Upper lobe of left lung (tissue), 6 donors: Measurements from ENCODE around the gene POTEJ. TPM values are rescaled to one million over a fixed set of nuclear protein-coding genes. Genes with fewer than 3 reads are reported as not detected.
"Not testable (repeated sequence)": the region's sequence is repeated elsewhere in the genome, so short reads cannot be mapped to it uniquely, and the experiment has no call there.

ENCODE experiments used
- ATAC-seq, 2 donors: fragments of 200-7000 bp; cut with Tn5 transposase; one replicate each; pipeline ENCODE4 v1.9.1; 2022; ENCODE audit warnings: mild to moderate bottlenecking in 2 of 2, moderate library complexity in 2 of 2; ENCODE audit not compliant: low FRiP score in 2 of 2
- DNase-seq, 2 donors: peaks; one replicate each; pipeline ENCODE4 v3.0.0-alpha.2; 2019 to 2020
- H3K27ac ChIP-seq, 4 donors: fragments of 200-600 bp; sonication (generic); one replicate each; pipeline ENCODE4 v1.5.1; 2016 to 2019
- H3K27me3 ChIP-seq, 4 donors: fragments of 200-600 bp; sonication (generic); one replicate each; pipeline ENCODE4 v1.5.1; 2017 to 2019
- H3K36me3 ChIP-seq, 4 donors: fragments of 200-600 bp; sonication (generic); one replicate each; pipeline ENCODE4 v1.5.1; 2016 to 2019
- H3K4me1 ChIP-seq, 4 donors: fragments of 200-600 bp; sonication (generic); one replicate each; pipeline ENCODE4 v1.5.1; 2018 to 2019
- H3K4me3 ChIP-seq, 4 donors: fragments of 200-600 bp; sonication (generic); one replicate each; pipeline ENCODE4 v1.5.1; 2017 to 2019; ENCODE audit warnings: mild to moderate bottlenecking in 2 of 4, moderate library complexity in 1 of 4
- H3K9me3 ChIP-seq, 4 donors: fragments of 200-600 bp; sonication (generic); one replicate each; pipeline ENCODE4 v1.5.1; 2018 to 2019
- WGBS, 2 donors: methylation state at CpG; one replicate each; pipeline ENCODE4 v1.1.5; 2017 to 2018; 5-methylcytosine and 5-hydroxymethylcytosine counted together
- total RNA-seq, 6 donors: library from RNA; depleted of rRNA in 4 of 6; stranded (reverse); fragments of >200 nt in 4 of 6; gene quantifications; one replicate each; pipeline versions ENCODE4 v1.1.0 to v1.2.1, GENCODE V29; 2016 to 2021
- donor health status: DM: no; HTN: no; CAD: no; lungs with moderate emphysema.
- donor health status: DM: no; HTN: yes; CAD: no; lungs with severe emphysema.

Gene POTEJ
- total RNA-seq, 6 donors from 2014 or later: 0.30 TPM; not detected in 5

- DNase-seq, H3K27me3 ChIP-seq, H3K4me3 ChIP-seq, H3K27ac ChIP-seq, H3K36me3 ChIP-seq, ATAC-seq, H3K4me1 ChIP-seq, H3K9me3 ChIP-seq: not testable (repeated sequence)
- 80 to 87% methylated on average over 7 to 8 of the region's 10 CpGs for WGBS, 2 donors
These were observed 17.7 kb downstream of the POTEJ start for GRCh38 chr2:130628784-130629475.

DNA sequence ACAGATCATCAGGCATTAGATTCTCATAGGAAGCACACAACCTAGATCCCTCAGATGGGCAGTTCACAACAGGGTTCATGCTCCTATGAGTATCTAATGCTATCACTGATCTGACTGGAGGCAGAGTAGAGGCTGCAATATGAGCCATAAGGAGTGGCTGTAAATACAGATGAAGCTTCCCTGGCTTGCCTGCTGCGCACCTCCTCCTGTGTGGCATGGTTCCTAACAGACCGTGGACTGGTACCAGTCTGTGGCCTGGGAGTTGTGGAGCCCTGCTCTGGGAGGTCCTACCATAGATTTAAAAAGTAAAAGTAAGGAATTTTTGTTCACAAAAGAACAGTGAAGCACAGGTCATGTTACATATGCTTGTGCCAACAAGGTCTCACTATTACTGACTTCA is 27.7 kb downstream of the POTEJ start:
- ATAC-seq: not testable (repeated sequence)

GRCh38 chr2:130641688-130642087 is 30.4 kb downstream of the POTEJ start:
- H3K27me3 ChIP-seq, H3K9me3 ChIP-seq, ATAC-seq, H3K27ac ChIP-seq, H3K36me3 ChIP-seq, DNase-seq, H3K4me1 ChIP-seq, H3K4me3 ChIP-seq: not testable (repeated sequence)
- WGBS, 2 donors: 64 to 73% methylated on average over 3 to 4 of the region's 4 CpGs

More for the DNA sequence above, 27.7 kb downstream of the POTEJ start:
- not testable (repeated sequence) for H3K4me1 ChIP-seq, H3K36me3 ChIP-seq, DNase-seq, H3K27ac ChIP-seq, H3K4me3 ChIP-seq, H3K27me3 ChIP-seq, H3K9me3 ChIP-seq
- 85% methylated on average over 2 of the region's 2 CpGs; no CpG with 5 or more reads in 1 of the 2 donors for WGBS, 2 donors

DNA sequence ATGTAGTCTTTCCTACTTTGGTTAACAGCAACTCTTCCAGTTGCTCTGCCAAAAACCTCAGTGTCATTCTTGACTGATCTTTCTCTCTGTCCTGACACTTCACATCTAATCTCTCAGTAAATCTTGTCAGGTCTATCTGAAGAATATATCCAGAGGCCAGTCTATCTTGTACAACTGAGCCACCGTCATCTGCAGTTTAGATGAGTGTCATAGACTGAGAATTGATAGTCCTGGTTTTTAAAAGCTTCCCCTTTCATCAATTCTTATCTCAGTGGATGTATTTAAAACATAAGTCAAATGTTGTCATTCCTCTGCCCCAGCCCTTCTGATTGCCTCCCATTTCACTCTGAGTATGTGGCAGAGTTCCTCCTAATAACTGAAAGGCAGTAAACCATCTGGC is 38.0 kb downstream of the POTEJ start:
- not testable (repeated sequence) for H3K27ac ChIP-seq, H3K27me3 ChIP-seq, H3K9me3 ChIP-seq, H3K4me3 ChIP-seq, ATAC-seq, DNase-seq, H3K4me1 ChIP-seq, H3K36me3 ChIP-seq
- WGBS, 2 donors: 14 to 31% methylated on average over 1 of the region's 1 CpG

DNA sequence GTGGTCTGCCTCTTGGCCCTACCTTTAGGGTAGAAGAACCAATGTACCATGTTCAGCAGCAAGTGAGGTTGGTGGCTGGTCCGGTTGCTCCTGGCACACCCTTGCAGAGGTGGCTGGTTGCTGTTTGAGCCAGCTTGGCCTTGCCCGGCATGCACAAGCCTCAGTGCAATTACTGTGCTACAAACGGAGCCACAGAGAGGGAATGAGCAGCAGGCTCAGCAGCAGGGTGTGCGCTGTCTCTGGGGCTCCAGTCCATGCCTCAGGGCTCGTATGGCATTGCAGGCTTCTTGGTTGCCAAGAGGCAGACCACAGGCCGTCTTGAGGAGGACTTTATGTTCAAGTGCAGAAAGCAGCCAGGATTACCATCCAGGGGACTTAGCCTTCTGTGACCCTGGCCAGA is 53.3 kb downstream of the POTEJ start:
- WGBS, 2 donors: 92% methylated on average over 6 of the region's 6 CpGs; no CpG with 5 or more reads in 1 of the 2 donors
- not testable (repeated sequence) for H3K9me3 ChIP-seq, H3K4me1 ChIP-seq, H3K36me3 ChIP-seq, ATAC-seq, H3K27ac ChIP-seq, DNase-seq, H3K27me3 ChIP-seq, H3K4me3 ChIP-seq

- DNase-seq, H3K4me1 ChIP-seq, H3K4me3 ChIP-seq, H3K27me3 ChIP-seq, H3K36me3 ChIP-seq, ATAC-seq, H3K9me3 ChIP-seq, H3K27ac ChIP-seq: not testable (repeated sequence)
- 97% methylated on average over 5 of the region's 5 CpGs; no CpG with 5 or more reads in 1 of the 2 donors for WGBS, 2 donors
These were observed 54.4 kb downstream of the POTEJ start for GRCh38 chr2:130665596-130665995.

- not testable (repeated sequence) for H3K9me3 ChIP-seq, H3K36me3 ChIP-seq, H3K27me3 ChIP-seq, ATAC-seq, DNase-seq, H3K27ac ChIP-seq, H3K4me3 ChIP-seq, H3K4me1 ChIP-seq
- 80% methylated on average over 4 of the region's 10 CpGs; no CpG with 5 or more reads in 1 of the 2 donors for WGBS, 2 donors
These were observed 56.3 kb downstream of the POTEJ start for GRCh38 chr2:130667516-130667915.

GRCh38 chr2:130670026-130670745 is 58.9 kb downstream of the POTEJ start:
- not testable (repeated sequence) for H3K4me3 ChIP-seq, H3K36me3 ChIP-seq, ATAC-seq, DNase-seq, H3K27ac ChIP-seq, H3K27me3 ChIP-seq, H3K4me1 ChIP-seq, H3K9me3 ChIP-seq
- WGBS, 2 donors: 86% methylated on average over 10 of the region's 13 CpGs; no CpG with 5 or more reads in 1 of the 2 donors

GRCh38 chr2:130692041-130692770 is 81.0 kb downstream of the POTEJ start:
- not testable (repeated sequence) for H3K27me3 ChIP-seq, H3K9me3 ChIP-seq, H3K4me1 ChIP-seq, H3K27ac ChIP-seq, H3K36me3 ChIP-seq, H3K4me3 ChIP-seq
- 73 to 75% methylated on average over 4 to 7 of the region's 35 CpGs for WGBS, 2 donors
- ATAC-seq (peak; percentile 37 to 47), DNase-seq (peak in 1 of 2 donors; percentile 43)

DNA sequence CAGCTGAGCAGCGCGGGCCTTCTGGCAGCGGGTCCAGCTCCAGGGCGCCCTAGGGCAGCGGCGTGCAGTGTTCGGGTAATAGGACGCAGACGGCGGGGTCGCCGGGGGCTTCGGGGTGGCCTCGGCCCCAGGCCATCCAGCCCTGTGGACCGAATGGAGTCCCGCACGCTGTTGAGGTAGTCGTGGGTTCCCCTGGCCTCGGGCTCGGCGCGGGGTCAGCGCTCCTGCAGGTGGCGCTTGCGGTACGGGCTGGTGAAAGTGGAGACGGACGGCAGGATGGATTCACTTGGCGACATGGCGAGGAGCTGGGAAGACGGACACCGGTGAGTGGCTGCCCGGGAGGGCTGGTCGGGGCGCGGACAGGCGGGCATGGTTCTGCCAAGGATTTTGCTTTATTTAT is 82.2 kb downstream of the POTEJ start:
- not testable (repeated sequence) for H3K4me3 ChIP-seq, H3K36me3 ChIP-seq, H3K4me1 ChIP-seq, H3K27me3 ChIP-seq, H3K9me3 ChIP-seq, H3K27ac ChIP-seq
- DNase-seq: peak; percentile 23 to 73
- ATAC-seq: peak in 1 of 2 donors; percentile 38
- WGBS, 2 donors: 4% methylated on average over 18 of the region's 37 CpGs; no CpG with 5 or more reads in 1 of the 2 donors

DNA sequence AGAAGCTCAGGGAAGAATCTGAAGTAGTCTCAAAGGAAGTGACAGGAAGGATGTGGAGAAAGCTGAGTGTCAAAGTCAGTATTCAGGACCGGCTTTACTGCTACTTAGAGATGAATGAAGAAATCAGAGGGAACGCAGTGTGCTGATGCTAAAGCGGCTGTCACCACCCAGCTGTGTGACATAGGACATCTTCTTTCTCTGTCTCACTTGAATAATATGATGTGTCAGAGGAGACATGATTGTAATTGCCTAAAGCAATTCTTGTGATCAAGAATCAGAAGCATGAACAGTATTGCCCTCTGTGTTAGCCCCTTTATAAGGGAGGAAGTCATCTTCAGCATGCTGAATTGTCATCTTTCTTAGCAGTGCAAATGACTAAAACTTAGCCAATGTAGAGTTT is 92.0 kb downstream of the POTEJ start:
- WGBS, 2 donors: 59 to 76% methylated on average over 3 of the region's 3 CpGs
- not testable (repeated sequence) for H3K36me3 ChIP-seq, DNase-seq, H3K4me3 ChIP-seq, H3K9me3 ChIP-seq, H3K27me3 ChIP-seq, ATAC-seq, H3K27ac ChIP-seq, H3K4me1 ChIP-seq
